GM18868 (cell line): ENCODE data around the gene STAT4.

Experiments used
- ATAC-seq: cut with Tn5 transposase; IDR thresholded peaks from one replicate; pipeline ENCODE4 v1.9.1; 2021; ENCODE audit warnings: mild to moderate bottlenecking, moderate library complexity; ENCODE audit not compliant: unreplicated experiment

STAT4 gene

GRCh38 chr2:191018048-191018447 lies 132.7 kb downstream of the STAT4 start:
- no peak for ATAC-seq

GRCh38 chr2:191015831-191016230 lies 135.0 kb downstream of the STAT4 start:
- ATAC-seq, result no peak

- ATAC-seq, result peak; percentile 14
Measured at GRCh38 chr2:191015239-191015638, 135.6 kb downstream of the STAT4 start.

- ATAC-seq, result no peak
Measured at GRCh38 chr2:191014653-191015020, 136.2 kb downstream of the STAT4 start.

GRCh38 chr2:191013932-191014652 lies 136.7 kb downstream of the STAT4 start, which contains the start of gene STAT1:
Gene STAT1, minus strand, starts transcription at chr2:191014171. Its CDS starts 4,168 bp downstream, at chr2:191010003.
- ATAC-seq, result peak; percentile 85

GRCh38 chr2:191013682-191013931 lies 137.2 kb downstream of the STAT4 start:
- no peak for ATAC-seq

GRCh38 chr2:191012845-191013681 lies 137.7 kb downstream of the STAT4 start:
- peak; percentile 1 for ATAC-seq

GRCh38 chr2:191012346-191012745 lies 138.4 kb downstream of the STAT4 start:
- no peak for ATAC-seq

GRCh38 chr2:191010887-191011885 lies 139.6 kb downstream of the STAT4 start:
- ATAC-seq, result no peak

- ATAC-seq, result no peak
Measured at GRCh38 chr2:191009541-191010374, 141.0 kb downstream of the STAT4 start.

GRCh38 chr2:191008286-191008685 lies 142.5 kb downstream of the STAT4 start:
- no peak for ATAC-seq

- ATAC-seq, result no peak
Measured at GRCh38 chr2:191006997-191007783, 143.6 kb downstream of the STAT4 start.

GRCh38 chr2:191006297-191006696 lies 144.5 kb downstream of the STAT4 start:
- no peak for ATAC-seq

- ATAC-seq, result no peak
Measured at GRCh38 chr2:191003405-191004309, 147.1 kb downstream of the STAT4 start.

- ATAC-seq, result no peak
Measured at GRCh38 chr2:191001624-191002023, 149.2 kb downstream of the STAT4 start.

GRCh38 chr2:191001032-191001431 lies 149.8 kb downstream of the STAT4 start:
- ATAC-seq, result no peak

- no peak for ATAC-seq
Measured at GRCh38 chr2:190999949-191000665, 150.7 kb downstream of the STAT4 start.

GRCh38 chr2:190999058-190999457 lies 151.7 kb downstream of the STAT4 start:
- no peak for ATAC-seq
